ENCODE results near the gene COL11A1. TPM values are rescaled to one million over a fixed set of nuclear protein-coding genes. Genes with fewer than 3 reads are reported as not detected.

The COL11A1 gene
- total RNA-seq, 4 donors from 2014 or later = 0.26 to 0.53 TPM; not detected in 2

GRCh38 chr1:103101399-103101798 is 6.9 kb downstream of the COL11A1 start:
- H3K9me3 ChIP-seq = no peaks in the 10 kb centered on the region
- TF ChIP-seq CTCF (IDR thresholded peaks at IDR 0.05 in 4 of 5, conservative IDR thresholded peaks at IDR 0.05 in 1 of 5) = no peak
- no peak for TF ChIP-seq POLR2A (IDR thresholded peaks at IDR 0.05)
- no peak overlapping the region for H3K4me3 ChIP-seq
- no peaks in the 10 kb centered on the region for H3K27me3 ChIP-seq
- ATAC-seq = no peak
- H3K36me3 ChIP-seq = no peaks in the 10 kb centered on the region
- H3K27ac ChIP-seq = no peak overlapping the region
- peaks cover 0 to under 1% of the 10 kb centered on the region in 2 donors for H3K4me1 ChIP-seq
- no peak for DNase-seq
- in situ Hi-C loops (cut with MboI; ENCODE audit: low sequenced_read_pairs in 4 of 4) (loop anchor here in 2 of 4 donors (25.0 kb wide), 2 partner anchors 361 to 411 kb away; no protein-coding TSS in a partner anchor), intact Hi-C loops (cut with DNase I; ENCODE audit: low total_unique reads) (no loop called here)

DNA sequence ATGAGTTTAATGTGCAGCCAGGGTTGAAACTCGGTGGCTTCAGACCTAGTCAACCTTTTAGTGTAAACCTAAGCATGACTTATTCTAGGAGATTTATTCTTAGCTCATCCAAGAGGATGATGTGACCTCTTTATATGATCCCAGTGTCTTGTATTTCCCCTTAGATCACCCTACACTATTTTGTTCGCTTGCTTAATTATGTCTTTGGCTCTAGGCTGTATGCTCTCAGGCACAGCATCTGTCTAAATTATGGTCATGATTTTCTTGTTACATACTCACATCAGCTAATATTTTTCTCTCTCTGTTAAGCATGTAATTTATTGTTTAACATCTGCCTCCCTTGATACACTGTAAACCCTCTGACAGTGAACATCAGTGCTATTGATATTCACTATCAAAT is 19.1 kb downstream of the COL11A1 start:
- Histone ChIP-seq H3K4me1 (no peaks in the 10 kb centered on the region), H3K4me3 (no peak overlapping the region), H3K27me3 (no peaks in the 10 kb centered on the region), H3K36me3 (no peaks in the 10 kb centered on the region), H3K9me3 (no peaks in the 10 kb centered on the region), H3K27ac (no peak overlapping the region)
- ATAC-seq (no peak), DNase-seq (no peak)
- intact Hi-C loops (cut with DNase I; ENCODE audit: low total_unique reads) = no loop called here
- TF ChIP-seq CTCF (IDR thresholded peaks at IDR 0.05 in 4 of 5, conservative IDR thresholded peaks at IDR 0.05 in 1 of 5) (no peak), POLR2A (IDR thresholded peaks at IDR 0.05) (no peak)
- in situ Hi-C loops (cut with MboI; ENCODE audit: low sequenced_read_pairs in 4 of 4) = no loop called here

DNA sequence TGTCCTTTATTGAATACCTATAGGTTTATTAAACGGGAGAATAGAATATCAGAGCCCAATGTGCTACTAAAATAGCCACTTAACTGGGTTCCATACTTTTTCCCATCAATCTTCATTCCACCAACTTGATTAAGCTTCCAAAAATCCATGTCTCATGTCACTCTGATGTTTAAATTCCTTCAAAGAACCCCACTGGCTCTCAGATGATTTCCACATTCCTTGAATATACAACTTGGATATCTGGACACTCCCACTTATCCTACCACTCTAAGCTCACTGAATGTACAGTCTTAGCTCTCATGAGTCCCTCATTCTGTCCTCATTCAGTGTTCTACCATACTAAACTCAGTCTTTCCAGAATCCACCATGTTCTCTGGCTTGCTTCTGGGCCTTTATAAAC is 21.1 kb downstream of the COL11A1 start:
- ATAC-seq (no peak), DNase-seq (no peak)
- Histone ChIP-seq H3K4me1 (no peaks in the 10 kb centered on the region), H3K36me3 (no peaks in the 10 kb centered on the region), H3K9me3 (no peaks in the 10 kb centered on the region), H3K27me3 (no peaks in the 10 kb centered on the region), H3K27ac (no peak overlapping the region), H3K4me3 (no peak overlapping the region)
- intact Hi-C loops (cut with DNase I; ENCODE audit: low total_unique reads) (no loop called here), in situ Hi-C loops (cut with MboI; ENCODE audit: low sequenced_read_pairs in 4 of 4) (no loop called here)
- TF ChIP-seq POLR2A (IDR thresholded peaks at IDR 0.05) (no peak), CTCF (IDR thresholded peaks at IDR 0.05 in 4 of 5, conservative IDR thresholded peaks at IDR 0.05 in 1 of 5) (no peak)

- Histone ChIP-seq H3K27ac (no peak overlapping the region), H3K9me3 (no peaks in the 10 kb centered on the region), H3K27me3 (no peaks in the 10 kb centered on the region), H3K36me3 (no peaks in the 10 kb centered on the region), H3K4me1 (no peaks in the 10 kb centered on the region), H3K4me3 (no peak overlapping the region)
- intact Hi-C loops (cut with DNase I; ENCODE audit: low total_unique reads) = no loop called here
- no peak for ATAC-seq
- no peak for DNase-seq
- in situ Hi-C loops (cut with MboI; ENCODE audit: low sequenced_read_pairs in 4 of 4) = no loop called here
- TF ChIP-seq POLR2A (IDR thresholded peaks at IDR 0.05) = no peak
- TF ChIP-seq CTCF (IDR thresholded peaks at IDR 0.05 in 4 of 5, conservative IDR thresholded peaks at IDR 0.05 in 1 of 5) = no peak
Observed at GRCh38 chr1:103084181-103084580, 24.1 kb downstream of the COL11A1 start.

GRCh38 chr1:103075316-103076000 is 32.9 kb downstream of the COL11A1 start:
- H3K4me1 ChIP-seq = no peaks in the 10 kb centered on the region
- DNase-seq (no peak), ATAC-seq (no peak)
- H3K4me3 ChIP-seq = no peak overlapping the region
- TF ChIP-seq POLR2A (IDR thresholded peaks at IDR 0.05) = no peak
- no peak for TF ChIP-seq CTCF (IDR thresholded peaks at IDR 0.05 in 4 of 5, conservative IDR thresholded peaks at IDR 0.05 in 1 of 5)
- no peaks in the 10 kb centered on the region for H3K9me3 ChIP-seq
- in situ Hi-C loops (cut with MboI; ENCODE audit: low sequenced_read_pairs in 4 of 4) = no loop called here
- no peaks in the 10 kb centered on the region for H3K27me3 ChIP-seq
- H3K27ac ChIP-seq = no peak overlapping the region
- intact Hi-C loops (cut with DNase I; ENCODE audit: low total_unique reads) = no loop called here
- no peaks in the 10 kb centered on the region for H3K36me3 ChIP-seq

Measured in gastrocnemius medialis (tissue), 4 donors.